Stimulated activated CD4-positive, alpha-beta T cell treated with anti-CD3 and anti-CD28 coated beads, Interleukin-1b, Interleukin-23, amount 100 ng/mL, for 4 hours (primary cell): ENCODE results near the gene SLC7A10.
"Not testable (repeated sequence)": the region's sequence is repeated elsewhere in the genome, so short reads cannot be mapped to it uniquely, and the experiment has no call there.

ENCODE experiments used
- DNase-seq, 2 donors: peaks; one replicate each; pipeline ENCODE4 v3.0.0-alpha.2; 2020; ENCODE audit warnings: low read depth in 2 of 2

SLC7A10 gene

DNA sequence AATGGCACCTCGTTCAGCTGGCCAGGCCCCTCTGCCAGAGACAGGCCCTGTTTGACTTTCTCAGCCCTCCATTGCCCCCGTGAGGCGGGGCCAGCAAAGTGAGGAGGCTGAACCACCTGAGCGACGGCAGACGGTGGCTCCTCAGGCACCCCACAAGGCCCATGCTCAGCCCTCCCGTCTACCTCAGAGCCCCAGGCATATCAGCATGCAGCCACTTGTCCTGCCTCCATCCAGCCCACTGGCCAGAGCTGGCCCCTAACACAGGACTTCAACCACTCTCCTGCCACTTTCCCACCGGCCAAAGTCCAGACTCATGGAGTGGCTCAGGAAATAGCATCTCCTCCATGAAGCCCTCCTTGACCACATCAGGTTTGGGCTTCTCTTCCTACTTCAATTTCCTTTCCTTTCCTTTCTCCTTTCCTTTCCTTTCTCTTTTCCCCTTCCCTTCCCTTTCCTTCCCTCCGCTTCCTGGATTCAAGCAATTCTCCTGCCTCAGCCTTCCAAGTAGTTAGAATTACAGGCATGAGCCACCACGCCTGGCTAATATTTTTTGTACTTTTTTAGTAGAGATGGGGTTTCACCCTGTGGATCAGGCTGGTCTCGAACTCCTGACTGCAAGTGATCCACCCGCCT is 9.3 kb downstream of the SLC7A10 start:
- no peak for DNase-seq

DNA sequence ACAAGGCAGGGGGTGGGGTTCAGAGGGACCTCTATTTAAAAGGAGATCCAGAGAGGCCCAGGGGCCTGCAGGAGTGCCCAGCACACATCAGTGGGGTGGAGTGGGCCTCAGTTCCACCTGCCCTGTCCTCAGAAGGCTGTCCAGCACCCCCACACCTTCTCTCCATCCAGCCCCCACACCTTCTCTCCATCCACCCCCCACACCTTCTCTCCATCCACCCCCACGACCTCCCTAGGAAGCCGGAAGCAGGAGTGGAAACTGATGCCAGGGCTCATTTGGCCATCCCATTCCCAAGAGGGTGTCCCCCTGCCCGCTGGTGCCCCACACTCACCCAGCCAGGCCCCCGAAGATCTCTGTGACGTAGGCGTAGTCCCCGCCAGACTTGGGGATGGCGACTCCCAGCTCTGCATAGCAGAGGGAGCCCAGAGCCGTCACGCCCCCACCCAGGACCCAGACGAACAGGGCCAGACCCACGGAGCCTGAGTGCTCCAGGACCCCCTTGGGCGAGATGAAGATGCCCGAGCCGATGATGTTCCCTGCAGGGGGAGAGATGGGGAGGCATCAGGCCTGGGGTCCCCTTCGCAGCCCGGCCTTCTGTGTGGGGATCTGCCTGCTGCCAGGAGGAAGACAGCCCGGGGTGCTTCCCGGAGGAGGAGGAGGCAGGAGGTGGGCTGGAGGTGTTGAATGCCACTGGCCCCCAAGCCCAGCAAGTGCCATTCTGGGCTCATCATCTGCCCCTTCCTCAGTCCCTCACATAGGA is 10.0 kb downstream of the SLC7A10 start:
- no peak for DNase-seq

DNA sequence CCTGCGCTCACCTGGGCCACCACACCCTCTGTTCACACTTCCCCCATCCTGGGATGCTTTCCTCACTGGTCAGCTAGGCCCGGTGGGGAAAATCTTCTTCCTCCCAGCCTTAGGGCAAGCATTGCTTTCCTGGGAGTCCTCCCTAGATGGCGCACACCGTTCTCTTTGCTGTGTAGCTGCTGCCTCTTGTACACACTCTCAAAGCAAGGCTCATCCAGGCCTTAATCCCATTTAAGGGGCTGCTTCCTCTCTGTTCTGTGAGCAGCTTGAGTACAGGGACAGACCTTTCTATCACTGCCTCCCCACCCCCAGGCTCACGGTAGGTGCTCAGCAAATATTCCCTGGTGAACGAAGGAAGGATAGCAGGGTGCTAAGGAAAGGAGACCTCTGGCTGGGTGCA is 11.1 kb downstream of the SLC7A10 start:
- DNase-seq: no peak

DNA sequence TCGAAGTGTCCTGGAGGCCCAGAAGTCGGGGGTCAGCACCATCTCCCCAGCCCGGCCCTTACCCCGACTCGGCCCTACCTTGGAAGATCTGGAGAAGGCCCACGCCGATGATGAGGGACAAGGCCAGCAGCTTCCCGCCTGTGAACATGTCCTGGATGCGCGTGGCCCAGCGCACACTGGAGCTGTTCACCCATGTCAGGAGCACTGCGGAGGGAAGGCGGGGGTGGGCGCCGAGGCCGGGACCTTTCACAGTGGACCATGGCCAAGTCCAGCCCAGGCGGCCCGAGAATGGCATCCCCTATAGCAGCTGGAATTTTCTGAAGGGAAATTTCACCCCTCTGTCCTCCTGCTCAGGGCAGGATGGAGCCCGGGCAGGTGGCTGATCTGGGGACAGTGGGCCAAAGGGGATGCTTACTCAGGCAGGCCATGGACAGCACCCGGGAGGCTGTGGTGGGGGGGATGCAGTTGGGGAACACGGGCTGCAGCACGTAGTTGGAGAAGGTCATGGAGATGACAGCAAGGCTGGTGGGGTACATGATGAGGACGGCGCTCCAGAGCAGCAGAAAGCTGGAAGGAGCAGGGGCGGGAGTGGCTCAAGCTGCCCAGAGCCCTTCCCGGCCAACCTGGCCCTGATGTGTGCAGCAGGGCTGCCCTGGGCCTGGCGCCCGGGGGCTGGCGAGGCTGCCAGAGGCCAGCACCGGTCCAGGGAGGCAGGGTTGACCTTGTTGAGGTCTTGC is 13.0 kb downstream of the SLC7A10 start:
- no peak for DNase-seq

DNA sequence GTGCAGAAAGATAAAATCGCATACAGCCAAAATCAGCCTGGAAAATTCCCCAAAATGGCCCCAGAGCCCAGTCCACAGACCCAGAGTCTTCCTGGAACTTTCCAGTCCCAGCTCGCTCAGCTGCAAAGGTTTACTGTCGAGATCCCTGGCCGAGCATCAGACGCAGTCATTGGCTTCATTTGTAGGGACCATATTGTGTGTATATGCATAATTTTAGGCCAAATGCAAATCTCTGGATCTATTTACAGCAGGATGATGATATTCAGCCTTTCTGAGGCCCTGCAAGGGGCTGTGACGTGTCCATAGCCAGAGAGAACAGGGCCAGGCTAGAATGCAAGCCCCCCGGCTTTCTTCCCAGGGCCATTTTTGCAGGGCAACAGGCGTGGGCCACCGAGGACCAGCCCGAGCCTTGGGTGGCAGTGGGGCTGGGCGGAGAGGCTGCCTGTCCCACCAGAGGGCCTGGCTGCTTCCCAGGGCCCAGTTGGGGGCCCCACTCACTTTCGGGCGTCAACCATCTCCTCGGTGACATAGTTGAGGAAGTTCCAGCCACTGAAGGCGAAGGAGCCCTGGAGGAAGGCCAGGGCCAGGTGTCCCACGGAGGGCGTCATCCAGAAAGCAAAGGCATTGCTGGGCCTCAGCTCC is 13.7 kb downstream of the SLC7A10 start:
- no peak for DNase-seq

DNA sequence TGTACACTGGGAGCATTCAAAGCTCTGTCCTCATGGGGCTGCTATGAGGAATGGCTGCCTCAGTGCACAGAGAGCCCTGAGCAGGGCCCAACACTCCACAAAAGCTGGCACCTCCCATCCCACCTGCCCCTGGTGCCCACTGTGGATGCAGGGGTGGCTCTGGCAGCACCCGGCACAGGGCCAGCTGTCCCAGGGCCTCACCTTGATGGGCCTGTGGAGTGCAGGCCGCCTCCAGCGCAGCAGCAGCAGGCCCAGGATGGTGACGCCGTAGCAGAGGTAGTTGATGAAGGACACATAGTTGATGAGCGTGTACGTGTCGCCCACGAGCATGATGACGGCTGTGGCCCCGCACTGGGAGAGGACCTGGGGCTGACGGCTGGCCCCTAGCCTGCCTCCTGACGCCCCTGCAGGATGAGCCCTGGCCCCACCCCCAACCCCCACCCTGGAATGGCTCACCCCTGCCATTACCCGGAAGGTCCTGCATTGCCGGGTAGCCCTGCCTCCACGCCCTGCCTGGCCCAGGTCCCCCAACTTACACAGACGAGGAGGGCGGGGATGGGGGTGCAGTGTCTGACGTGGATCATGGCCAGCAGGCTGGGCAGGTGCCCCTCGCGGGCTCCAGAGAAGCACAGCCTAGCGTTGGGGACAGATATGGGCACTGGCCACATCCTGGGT is 15.2 kb downstream of the SLC7A10 start:
- no peak for DNase-seq

DNA sequence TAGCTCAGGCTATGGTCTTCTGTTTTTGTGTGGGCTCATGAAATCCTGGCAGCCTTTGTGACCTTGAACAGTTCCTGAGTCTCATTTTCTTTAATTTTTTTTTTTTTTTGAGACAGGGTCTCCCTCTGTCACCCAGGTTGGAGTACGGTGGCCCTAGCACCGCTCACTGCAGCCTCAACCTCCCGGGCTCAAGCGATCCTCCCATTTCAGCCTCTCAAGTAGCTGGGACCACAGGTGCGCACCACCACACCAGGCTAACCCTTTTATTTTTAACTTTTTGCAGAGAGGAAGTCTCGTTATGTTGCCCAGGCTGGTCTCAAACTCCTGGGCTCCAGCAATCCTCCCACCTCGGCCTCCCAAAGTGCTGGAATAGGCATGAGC is 15.8 kb downstream of the SLC7A10 start:
- DNase-seq: not testable (repeated sequence)

DNA sequence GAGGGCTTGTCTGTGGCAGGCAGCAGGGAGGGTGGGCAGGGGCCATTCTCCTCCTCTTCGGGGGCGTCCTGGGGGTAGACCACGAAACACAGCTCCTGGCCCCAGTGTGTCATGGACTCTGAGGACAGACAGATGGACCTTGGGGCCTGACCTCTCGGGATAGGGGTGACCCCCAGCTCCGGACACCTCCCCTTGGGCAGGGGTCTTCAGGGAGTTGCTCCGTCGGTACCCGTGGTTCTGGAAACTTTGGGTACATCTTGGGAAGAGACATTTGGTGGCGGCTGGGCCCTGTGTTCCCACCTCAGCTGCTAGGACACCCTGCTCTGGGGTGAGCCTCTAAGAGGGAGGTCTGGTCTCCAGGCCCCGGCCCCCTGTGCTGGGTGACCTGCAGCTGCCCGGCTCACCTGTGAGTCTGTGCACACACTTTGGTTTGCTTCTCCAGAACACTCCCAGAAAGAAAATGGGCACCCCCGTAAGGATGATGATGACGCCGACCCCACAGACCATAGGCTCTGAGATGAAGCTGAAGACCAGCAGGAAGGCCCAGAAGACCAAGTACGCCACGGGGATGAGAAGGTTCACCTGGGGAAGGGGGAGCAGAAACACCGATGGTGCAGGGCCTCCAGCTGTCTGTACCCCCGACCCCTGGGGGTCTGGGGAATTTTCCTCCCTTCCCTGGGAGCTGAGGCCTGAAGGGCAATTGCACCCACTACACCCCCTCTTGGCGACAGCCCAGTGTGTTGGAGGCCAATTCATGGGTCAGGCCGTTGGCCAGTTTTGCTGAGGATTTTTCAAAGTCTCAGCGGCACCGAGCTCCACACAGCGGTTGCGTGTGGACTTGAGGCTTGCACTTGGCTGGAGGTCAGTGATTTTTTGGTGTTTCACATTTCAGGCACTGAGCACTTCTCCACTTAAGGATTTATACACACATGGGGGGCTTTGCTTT is 16.5 kb downstream of the SLC7A10 start:
- no peak for DNase-seq

DNA sequence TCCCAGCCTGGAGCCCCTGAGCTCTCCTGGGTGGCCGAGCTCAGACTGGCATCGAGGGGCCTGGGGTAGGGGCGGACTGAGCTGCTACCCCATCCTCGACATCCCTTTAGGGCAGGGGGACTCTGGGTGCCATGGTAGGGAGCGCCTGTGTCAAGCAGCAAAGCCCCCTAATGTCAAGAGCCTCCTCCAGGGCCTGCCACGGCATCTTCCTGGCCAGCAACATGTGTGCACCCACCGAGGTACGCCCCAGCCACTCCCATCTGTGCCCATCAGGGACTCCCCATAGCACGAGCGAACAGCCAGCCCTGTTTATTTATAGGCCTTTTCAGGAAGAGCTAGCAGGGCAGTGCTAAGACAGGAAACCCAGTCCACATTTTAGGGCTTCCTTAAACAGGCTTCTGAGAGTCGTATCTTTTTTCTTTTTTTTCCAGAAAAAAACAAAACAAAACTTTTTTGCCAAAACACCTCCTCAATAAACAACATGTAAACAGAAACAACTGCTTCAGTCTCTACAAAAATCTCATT is 17.2 kb downstream of the SLC7A10 start:
- no peak for DNase-seq

DNA sequence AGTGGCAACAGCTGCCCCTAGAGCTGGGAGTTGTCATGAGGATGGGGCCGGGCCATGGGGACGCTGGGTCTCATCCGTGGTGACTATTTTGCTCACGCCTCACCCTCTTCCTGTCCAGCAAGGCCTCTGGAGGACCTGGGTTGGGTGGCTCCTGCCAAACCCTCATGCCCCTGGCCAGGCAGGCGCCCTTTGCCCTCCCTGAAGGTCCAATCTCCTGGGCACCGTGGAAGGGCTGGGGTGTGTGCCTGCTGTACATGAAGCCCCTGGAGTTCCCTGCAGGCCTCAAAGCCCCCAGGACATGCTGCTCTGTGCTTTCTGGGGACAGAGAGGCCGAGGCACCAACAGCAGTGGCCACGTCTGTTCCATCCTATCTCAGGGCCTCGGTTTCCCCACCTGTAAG is 17.7 kb downstream of the SLC7A10 start:
- DNase-seq: no peak

DNA sequence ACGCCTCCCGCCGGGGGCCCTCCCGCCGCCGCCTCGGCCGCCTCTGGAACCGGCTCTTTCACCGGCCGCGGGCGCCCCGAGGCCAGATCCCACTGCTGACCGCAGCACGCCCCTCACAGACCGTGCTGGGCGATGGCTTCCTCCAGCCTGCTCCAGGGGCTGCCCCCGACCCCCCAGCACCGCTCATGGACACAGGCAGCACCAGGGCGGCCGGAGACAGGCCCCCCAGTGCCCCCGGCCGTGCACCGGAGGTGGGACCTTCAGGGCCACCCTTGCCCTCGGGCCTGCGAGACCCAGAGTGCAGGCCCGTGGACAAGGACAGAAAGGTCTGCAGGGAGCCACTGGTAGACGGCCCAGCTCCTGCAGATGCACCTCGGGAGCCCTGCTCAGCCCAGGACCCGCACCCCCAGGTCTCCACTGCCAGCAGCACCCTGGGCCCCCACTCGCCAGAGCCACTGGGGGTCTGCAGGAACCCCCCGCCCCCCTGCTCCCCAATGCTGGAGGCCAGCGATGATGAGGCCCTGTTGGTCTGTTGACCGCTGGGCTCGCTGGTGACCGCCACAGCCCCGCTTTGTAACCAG is 18.5 kb downstream of the SLC7A10 start:
- no peak for DNase-seq

DNA sequence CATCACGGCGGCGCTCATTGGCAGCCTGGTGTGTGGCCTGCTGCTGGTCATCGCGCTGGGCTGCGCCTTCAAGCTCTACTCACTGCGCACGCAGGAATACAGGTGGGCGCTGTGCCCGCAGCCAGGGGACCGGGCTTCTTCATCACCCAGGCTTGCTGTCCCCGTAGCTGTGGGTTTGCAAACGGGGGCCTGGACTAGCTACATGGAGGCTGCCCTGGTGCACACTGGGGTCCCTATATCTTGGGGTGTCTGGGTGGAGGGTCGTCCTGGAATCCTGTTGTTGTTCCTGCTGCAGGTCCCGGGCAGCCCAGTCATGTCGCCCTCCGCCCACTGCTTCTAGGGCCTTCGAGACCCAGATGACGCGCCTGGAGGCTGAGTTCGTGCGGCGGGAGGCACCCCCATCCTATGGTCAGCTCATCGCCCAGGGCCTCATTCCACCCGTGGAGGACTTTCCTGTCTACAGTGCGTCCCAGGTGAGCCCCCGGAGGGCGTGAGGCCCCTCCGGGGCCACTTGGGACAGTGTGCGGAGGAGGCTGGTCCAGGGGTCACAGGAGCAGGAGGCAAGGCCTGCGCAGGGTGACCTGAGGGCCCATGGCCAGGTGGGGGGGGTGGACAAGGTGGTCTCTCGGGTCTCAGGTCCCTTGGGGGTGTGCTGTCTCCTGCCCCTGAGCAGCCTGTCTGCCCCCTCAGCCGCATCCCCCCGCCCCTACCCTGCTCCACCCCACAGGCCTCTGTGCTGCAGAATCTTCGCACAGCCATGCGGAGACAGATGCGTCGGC is 19.2 kb downstream of the SLC7A10 start:
- no peak for DNase-seq

DNA sequence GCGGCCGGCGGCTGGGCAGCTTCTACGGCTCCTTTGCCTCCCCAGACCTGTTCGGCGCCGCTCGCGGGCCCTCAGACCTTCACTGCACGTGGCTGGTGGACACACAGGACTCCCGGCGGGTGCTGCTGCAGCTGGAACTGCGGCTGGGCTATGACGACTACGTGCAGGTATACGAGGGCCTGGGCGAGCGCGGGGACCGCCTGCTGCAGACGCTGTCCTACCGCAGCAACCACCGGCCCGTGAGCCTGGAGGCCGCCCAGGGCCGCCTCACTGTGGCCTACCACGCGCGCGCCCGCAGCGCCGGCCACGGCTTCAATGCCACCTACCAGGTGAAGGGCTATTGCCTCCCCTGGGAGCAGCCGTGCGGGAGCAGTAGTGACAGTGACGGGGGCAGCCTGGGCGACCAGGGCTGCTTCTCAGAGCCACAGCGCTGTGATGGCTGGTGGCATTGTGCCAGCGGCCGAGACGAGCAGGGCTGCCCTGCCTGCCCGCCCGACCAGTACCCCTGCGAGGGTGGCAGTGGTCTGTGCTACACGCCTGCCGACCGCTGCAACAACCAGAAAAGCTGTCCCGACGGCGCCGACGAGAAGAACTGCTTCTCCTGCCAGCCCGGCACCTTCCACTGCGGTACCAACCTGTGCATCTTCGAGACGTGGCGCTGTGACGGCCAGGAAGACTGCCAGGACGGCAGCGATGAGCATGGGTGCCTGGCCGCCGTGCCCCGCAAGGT is 20.0 kb downstream of the SLC7A10 start:
- no peak for DNase-seq

DNA sequence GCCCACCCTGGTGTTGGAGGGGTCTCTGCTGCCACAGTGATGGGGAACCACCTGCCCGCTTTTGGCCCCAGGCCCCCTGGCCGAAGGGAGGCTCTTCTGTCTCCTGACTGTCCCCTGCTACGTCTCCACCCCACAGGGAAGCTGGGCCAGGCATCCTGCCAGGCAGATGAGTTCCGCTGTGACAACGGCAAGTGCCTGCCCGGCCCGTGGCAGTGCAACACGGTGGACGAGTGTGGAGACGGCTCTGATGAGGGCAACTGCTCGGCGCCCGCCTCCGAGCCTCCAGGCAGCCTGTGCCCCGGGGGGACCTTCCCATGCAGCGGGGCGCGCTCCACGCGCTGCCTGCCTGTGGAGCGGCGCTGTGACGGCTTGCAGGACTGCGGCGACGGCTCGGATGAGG is 20.5 kb downstream of the SLC7A10 start:
- no peak for DNase-seq

DNA sequence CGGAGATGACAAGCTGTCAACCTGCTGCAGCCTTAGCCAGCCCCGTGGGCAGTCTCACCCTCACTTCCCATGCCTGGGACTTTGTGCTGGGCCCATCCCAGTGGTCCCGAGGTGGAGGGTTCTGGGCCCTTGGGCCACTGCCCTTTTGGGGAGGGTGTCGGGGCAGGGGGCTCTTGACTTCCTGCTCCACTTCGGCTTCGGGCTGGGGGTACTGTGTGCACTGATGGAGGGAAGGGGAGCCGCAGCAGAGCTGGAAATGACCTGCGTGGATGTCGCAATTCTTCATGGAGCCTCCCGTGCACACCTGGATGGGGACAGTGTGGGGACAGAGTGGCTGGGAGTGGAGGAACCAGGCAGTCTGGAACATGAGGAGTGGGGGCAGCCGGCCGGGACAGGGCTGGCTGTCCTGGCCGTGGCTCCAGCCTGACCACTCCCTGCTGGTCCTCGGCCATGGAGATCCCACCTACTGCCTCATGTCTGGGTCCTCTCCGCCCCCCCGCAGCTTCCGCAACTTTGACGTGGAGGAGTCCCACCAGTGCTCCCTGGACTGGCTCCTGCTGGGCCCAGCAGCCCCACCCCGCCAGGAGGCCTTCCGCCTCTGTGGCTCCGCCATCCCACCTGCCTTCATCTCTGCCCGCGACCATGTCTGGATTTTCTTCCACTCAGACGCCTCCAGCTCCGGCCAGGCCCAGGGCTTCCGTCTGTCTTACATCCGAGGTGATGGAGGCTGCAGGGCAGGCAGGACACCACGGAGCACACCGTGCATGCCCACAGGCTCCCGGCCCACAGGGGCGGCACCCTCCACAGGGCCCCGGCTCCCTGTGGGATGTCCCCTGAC is 21.3 kb downstream of the SLC7A10 start:
- no peak for DNase-seq

DNA sequence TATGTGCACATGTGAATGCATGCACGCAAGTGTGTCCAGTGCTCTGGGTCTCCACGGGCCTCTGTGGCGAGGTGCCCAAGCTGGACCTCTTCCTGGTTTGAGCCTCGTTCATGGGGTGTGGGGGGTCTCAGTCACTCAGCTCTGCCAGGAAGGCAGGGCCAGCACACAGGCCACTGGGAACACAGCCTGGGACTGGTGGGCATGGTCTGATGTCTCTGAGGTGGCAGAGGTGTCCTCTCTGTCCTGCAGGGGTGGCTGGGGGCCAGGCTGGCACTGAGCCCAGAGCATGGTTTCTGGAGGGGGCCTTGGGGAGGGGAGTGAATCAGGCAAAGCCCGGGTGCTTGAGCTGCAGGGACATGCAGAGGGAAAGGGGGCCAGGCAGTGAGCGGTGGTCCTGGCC is 22.1 kb downstream of the SLC7A10 start:
- DNase-seq: no peak

DNA sequence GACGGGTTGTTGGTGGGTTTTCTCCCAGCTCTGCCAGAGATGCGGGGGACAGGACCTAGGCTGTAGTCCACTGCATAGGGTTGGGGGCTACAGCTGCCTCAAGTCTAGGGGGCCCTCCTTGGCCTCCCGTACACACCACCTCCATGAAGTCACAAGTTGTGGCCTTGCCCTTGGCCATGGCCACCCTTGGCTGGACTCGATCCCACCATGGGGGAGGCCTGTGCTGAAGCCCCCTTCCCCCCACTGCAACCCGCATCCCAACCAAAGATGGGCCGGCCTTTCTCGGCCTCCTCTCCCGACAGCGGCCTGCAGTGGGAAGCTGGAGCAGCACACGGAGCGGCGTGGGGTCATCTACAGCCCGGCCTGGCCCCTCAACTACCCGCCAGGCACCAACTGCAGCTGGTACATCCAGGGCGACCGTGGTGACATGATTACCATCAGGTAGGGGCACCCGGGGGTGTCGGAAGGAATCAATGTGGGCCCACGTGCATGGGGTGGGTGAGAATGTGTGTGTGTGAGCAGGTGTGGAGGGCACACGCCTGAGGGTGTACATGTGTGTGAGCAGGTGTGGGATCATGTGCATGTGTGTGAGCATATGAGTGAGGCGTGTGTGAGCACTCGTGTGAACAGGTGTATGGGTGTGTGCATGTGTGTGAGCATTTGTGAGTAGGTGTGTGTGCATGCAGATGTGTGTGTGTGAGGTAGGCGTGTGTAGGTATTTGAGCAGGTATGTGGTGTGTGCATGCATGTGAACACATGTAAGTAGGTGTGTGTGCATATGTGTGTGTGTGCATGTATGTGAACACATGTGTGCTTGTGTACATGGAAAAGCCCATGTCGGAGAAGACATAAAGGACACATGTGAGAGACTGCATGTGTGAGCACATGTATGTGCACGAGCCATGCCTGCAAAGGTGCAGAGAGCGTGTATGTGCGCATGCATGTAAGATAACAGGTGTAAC is 22.8 kb downstream of the SLC7A10 start:
- DNase-seq: no peak
